SU-DHL-6 (cell line): ENCODE measurements around the gene LTB4R2.

Experiments
- H2AFZ ChIP-seq: fragments of 200-600 bp; sonication (generic); 2 replicates; pipeline ENCODE4 v1.6.1; 2014; ENCODE audit warnings: low read depth, mild to moderate bottlenecking, moderate library complexity, mixed read lengths, antibody characterized with exemption, low read length; ENCODE audit not compliant: severe bottlenecking
- H3F3A ChIP-seq: fragments of 200-600 bp; shearing (Covaris generic); 2 replicates; pipeline ENCODE4 v1.6.0; 2016; ENCODE audit warnings: antibody characterized with exemption, mild to moderate bottlenecking; ENCODE audit not compliant: insufficient read depth
- H3K27ac ChIP-seq: fragments of 200-600 bp; sonication (generic); 2 replicates; pipeline ENCODE4 v1.5.1; 2016; ENCODE audit warnings: low read depth, mild to moderate bottlenecking, low read length, moderate library complexity, mixed read lengths
- H3K27me3 ChIP-seq: fragments of 200-600 bp; sonication (generic), shearing (Covaris generic); 2 replicates; pipeline ENCODE4 v1.6.0; 2014; ENCODE audit warnings: mild to moderate bottlenecking, low read length
- H3K36me3 ChIP-seq: fragments of 200-600 bp; sonication (generic); 2 replicates; pipeline ENCODE4 v1.6.1; 2014; ENCODE audit warnings: mild to moderate bottlenecking, low read length, mixed read lengths
- H3K4me2 ChIP-seq: fragments of 300-600, 200-600 bp; shearing (Covaris generic), sonication (generic); 2 replicates; pipeline ENCODE4 v1.6.0; 2014; ENCODE audit warnings: low read length, low read depth, mild to moderate bottlenecking; ENCODE audit not compliant: poor library complexity, severe bottlenecking
- H3K4me3 ChIP-seq: fragments of 200-600 bp; sonication (generic); 2 replicates; pipeline ENCODE4 v1.5.1; 2014; ENCODE audit warnings: antibody characterized with exemption, low read length, mild to moderate bottlenecking, mixed read lengths; ENCODE audit not compliant: insufficient read depth, poor library complexity, severe bottlenecking
- H3K79me2 ChIP-seq: fragments of 200-600 bp; sonication (generic); 2 replicates; pipeline ENCODE4 v1.6.1; 2014; ENCODE audit warnings: mild to moderate bottlenecking, low read length, moderate library complexity; ENCODE audit not compliant: insufficient read depth
- H3K9ac ChIP-seq: fragments of 200-600 bp; sonication (generic); 2 replicates; pipeline ENCODE4 v1.7.0; 2014; ENCODE audit warnings: mild to moderate bottlenecking, low read length
- H3K9me2 ChIP-seq: fragments of 200-600 bp; sonication (generic); replicated peaks from 2 replicates; pipeline ENCODE4 v1.6.1; 2014; ENCODE audit warnings: low read length; ENCODE audit not compliant: insufficient read depth
- H3K9me3 ChIP-seq: fragments of 200-600 bp; sonication (generic); 2 replicates; pipeline ENCODE4 v1.6.1; 2014; ENCODE audit warnings: low read length, mixed read lengths; ENCODE audit not compliant: insufficient read depth
- H4K20me1 ChIP-seq: fragments of 200-600 bp; sonication (generic); 2 replicates; pipeline ENCODE4 v1.6.1; 2014; ENCODE audit warnings: low read depth, mild to moderate bottlenecking, antibody characterized with exemption, low read length, moderate library complexity, mixed read lengths
- CTCF ChIP-seq: fragments of 200-600 bp; sonication (generic); IDR thresholded peaks from one replicate; pipeline ENCODE4 v1.5.1; 2017; ENCODE audit warnings: antibody characterized with exemption, mild to moderate bottlenecking, low read length, moderate library complexity; ENCODE audit not compliant: insufficient read depth, poor library complexity, severe bottlenecking
- EZH2phosphoT487 ChIP-seq: fragments of 200-600 bp; sonication (generic), shearing (Covaris generic); conservative IDR thresholded peaks from 2 replicates; pipeline ENCODE4 v1.6.1; 2018; ENCODE audit warnings: mild to moderate bottlenecking, antibody characterized with exemption, low read length, moderate library complexity, mixed read lengths

The LTB4R2 gene

GRCh38 chr14:24310265-24310645 is 315 bp downstream of the LTB4R2 start:
- Histone ChIP-seq H3K4me2 (peak overlapping the region; percentile 44), H4K20me1 (no peaks in the 10 kb centered on the region), H3K79me2 (no peaks in the 10 kb centered on the region), H3K4me3 (no peak overlapping the region), H3K27ac (peak overlapping the region; percentile 51), H3K36me3 (no peaks in the 10 kb centered on the region), H2AFZ (no peak overlapping the region), H3K9me3 (no peaks in the 10 kb centered on the region), H3K9ac (peak overlapping the region; percentile 44), H3K27me3 (no peaks in the 10 kb centered on the region), H3K9me2 (no peaks in the 10 kb centered on the region), H3F3A (no peaks in the 10 kb centered on the region)
- TF ChIP-seq EZH2phosphoT487 (no peak), CTCF (no peak)

- no peaks in the 10 kb centered on the region for H4K20me1 ChIP-seq
- TF ChIP-seq CTCF (no peak), EZH2phosphoT487 (no peak)
- H3K36me3 ChIP-seq, result no peaks in the 10 kb centered on the region
- H3F3A ChIP-seq, result no peaks in the 10 kb centered on the region
- peak within 1 kb of the TSS; percentile 44 for H3K4me2 ChIP-seq
- no peaks in the 10 kb centered on the region for H3K79me2 ChIP-seq
- peak within 1 kb of the TSS; percentile 10 for H2AFZ ChIP-seq
- H3K9me3 ChIP-seq, result no peaks in the 10 kb centered on the region
- H3K27ac ChIP-seq, result peak within 1 kb of the TSS; percentile 51
- peak within 1 kb of the TSS; percentile 23 for H3K4me3 ChIP-seq
- no peaks in the 10 kb centered on the region for H3K9me2 ChIP-seq
- H3K9ac ChIP-seq, result peak within 1 kb of the TSS; percentile 44
- no peaks in the 10 kb centered on the region for H3K27me3 ChIP-seq
Measured at GRCh38 chr14:24310646-24311604, 985 bp downstream of the LTB4R2 start, which contains the start of gene LTB4R. Gene LTB4R (plus strand): TSS chr14:24311502. CDS start chr14:24315652, 4,150 bp downstream.

GRCh38 chr14:24311837-24312615 is 2.1 kb downstream of the LTB4R2 start:
- H3K9me3 ChIP-seq, result no peaks in the 10 kb centered on the region
- peak overlapping the region; percentile 44; the same call in 1 of the 2 replicates for H3K9ac ChIP-seq
- H3K4me2 ChIP-seq, result peak overlapping the region; percentile 44
- H3K9me2 ChIP-seq, result no peaks in the 10 kb centered on the region
- no peak overlapping the region for H3K4me3 ChIP-seq
- H3F3A ChIP-seq, result no peaks in the 10 kb centered on the region
- no peaks in the 10 kb centered on the region for H4K20me1 ChIP-seq
- H3K79me2 ChIP-seq, result no peaks in the 10 kb centered on the region
- no peaks in the 10 kb centered on the region for H3K27me3 ChIP-seq
- H2AFZ ChIP-seq, result no peak overlapping the region
- TF ChIP-seq EZH2phosphoT487, result no peak
- TF ChIP-seq CTCF, result no peak
- H3K36me3 ChIP-seq, result no peaks in the 10 kb centered on the region
- H3K27ac ChIP-seq, result no peak overlapping the region
